ENCODE results near the gene DPM1. TPM values are rescaled to one million over a fixed set of nuclear protein-coding genes. Genes with fewer than 3 reads are reported as not detected.

Gene DPM1
- total and polyA plus RNA-seq, 2 donors from 2014 or later: 32.4 to 53.2 TPM

GRCh38 chr20:50992336-50992732, 34.0 kb upstream of the DPM1 start:
- FAIRE-seq: no peak
- Histone ChIP-seq H3K4me1 (ENCODE audit: control insufficient read depth in 2 of 3, insufficient read depth in 2 of 3, low read depth in 1 of 3, low read length in 3 of 3) (no peaks in the 10 kb centered on the region), H3K9ac (ENCODE audit: low read length in 3 of 3) (no peak overlapping the region), H3K36me3 (ENCODE audit: control insufficient read depth in 2 of 3, insufficient read depth in 3 of 3, low read length in 3 of 3) (no peaks in the 10 kb centered on the region), H3K27ac (ENCODE audit: low read depth in 2 of 2, low read length in 2 of 2) (no peak overlapping the region), H3K4me3 (ENCODE audit: low read length in 3 of 3) (no peak overlapping the region), H3K9me3 (ENCODE audit: control insufficient read depth in 2 of 3, insufficient read depth in 1 of 3, low read length in 3 of 3) (no peaks in the 10 kb centered on the region), H3K27me3 (ENCODE audit: control insufficient read depth, insufficient read depth, low read length) (no peaks in the 10 kb centered on the region)
- intact Hi-C loops (cut with DNase I): no loop called here
- DNase-seq: no peak
- TF ChIP-seq CTCF (IDR thresholded peaks at IDR 0.05; ENCODE audit: borderline replicate concordance, extremely low read depth, insufficient read depth): no peak

GRCh38 chr20:50991076-50991475, 32.7 kb upstream of the DPM1 start:
- Histone ChIP-seq H3K27ac (ENCODE audit: low read depth in 2 of 2, low read length in 2 of 2) (no peak overlapping the region), H3K9me3 (ENCODE audit: control insufficient read depth in 2 of 3, insufficient read depth in 1 of 3, low read length in 3 of 3) (no peaks in the 10 kb centered on the region), H3K4me3 (ENCODE audit: low read length in 3 of 3) (no peak overlapping the region), H3K4me1 (ENCODE audit: control insufficient read depth in 2 of 3, insufficient read depth in 2 of 3, low read depth in 1 of 3, low read length in 3 of 3) (no peaks in the 10 kb centered on the region), H3K27me3 (ENCODE audit: control insufficient read depth, insufficient read depth, low read length) (no peaks in the 10 kb centered on the region), H3K36me3 (ENCODE audit: control insufficient read depth in 2 of 3, insufficient read depth in 3 of 3, low read length in 3 of 3) (no peaks in the 10 kb centered on the region), H3K9ac (ENCODE audit: low read length in 3 of 3) (no peak overlapping the region)
- intact Hi-C loops (cut with DNase I): no loop called here
- TF ChIP-seq CTCF (IDR thresholded peaks at IDR 0.05; ENCODE audit: borderline replicate concordance, extremely low read depth, insufficient read depth): no peak
- no peak for FAIRE-seq
- DNase-seq: no peak

- Histone ChIP-seq H3K36me3 (ENCODE audit: control insufficient read depth in 2 of 3, insufficient read depth in 3 of 3, low read length in 3 of 3) (no peaks in the 10 kb centered on the region), H3K9ac (ENCODE audit: low read length in 3 of 3) (no peak overlapping the region), H3K4me3 (ENCODE audit: low read length in 3 of 3) (no peak overlapping the region), H3K27me3 (ENCODE audit: control insufficient read depth, insufficient read depth, low read length) (no peaks in the 10 kb centered on the region), H3K9me3 (ENCODE audit: control insufficient read depth in 2 of 3, insufficient read depth in 1 of 3, low read length in 3 of 3) (no peaks in the 10 kb centered on the region), H3K27ac (ENCODE audit: low read depth in 2 of 2, low read length in 2 of 2) (no peak overlapping the region), H3K4me1 (ENCODE audit: control insufficient read depth in 2 of 3, insufficient read depth in 2 of 3, low read depth in 1 of 3, low read length in 3 of 3) (no peaks in the 10 kb centered on the region)
- peak; percentile 87 for TF ChIP-seq CTCF (IDR thresholded peaks at IDR 0.05; ENCODE audit: borderline replicate concordance, extremely low read depth, insufficient read depth)
- intact Hi-C loops (cut with DNase I): loop anchor here (5.0 kb wide), 1 partner anchor 320 kb away; no protein-coding TSS in a partner anchor
- FAIRE-seq (no peak), DNase-seq (peak in 4 of 5 donors; percentile 84 to 95 (median 90))
Observed at GRCh38 chr20:50987493-50988210, 29.3 kb upstream of the DPM1 start.

Measured in kidney (tissue), 14 donors.